ENCODE measurements around the gene GSAP. TPM values are rescaled to one million over a fixed set of nuclear protein-coding genes. Genes with fewer than 3 reads are reported as not detected.

GSAP gene
- total RNA-seq, 1 experiment from 2014 or later = 6.5 TPM

DNA sequence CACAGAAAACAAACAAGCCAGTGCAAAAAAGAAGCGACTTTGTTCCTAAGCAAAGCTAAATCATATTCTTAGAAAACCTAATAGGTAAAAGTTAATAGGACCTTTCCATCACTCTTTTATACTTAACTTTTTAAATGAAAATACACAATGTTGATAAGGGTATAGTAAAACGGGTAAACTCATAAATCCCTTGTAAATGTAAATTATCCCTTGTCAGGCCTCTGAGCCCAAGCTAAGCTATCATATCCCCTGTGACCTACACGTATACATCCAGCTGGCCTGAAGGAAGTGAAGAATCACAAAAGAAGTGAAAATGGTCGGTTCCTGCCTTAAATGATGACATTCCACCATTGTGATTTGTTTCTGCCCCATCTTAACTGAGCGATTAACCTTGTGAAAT, 76.4 kb downstream of the GSAP start:
- Histone ChIP-seq H3K27me3 (ENCODE audit: low read length) (no peaks in the 10 kb centered on the region), H2AFZ (ENCODE audit: low read length) (no peak overlapping the region), H3K4me3 (ENCODE audit: low read length) (no peak overlapping the region), H3K27ac (ENCODE audit: low read length) (no peak overlapping the region), H3K4me1 (ENCODE audit: insufficient read depth, low read length) (peaks cover 5% of the 10 kb centered on the region; the same call in 1 of the 2 replicates), H3F3A (ENCODE audit: low read length, unreplicated experiment) (no peaks in the 10 kb centered on the region), H3K9me3 (ENCODE audit: low read length) (no peaks in the 10 kb centered on the region), H3K9me2 (replicated peaks; ENCODE audit: low read length) (no peaks in the 10 kb centered on the region), H3K79me2 (ENCODE audit: low read length) (no peaks in the 10 kb centered on the region), H3K9ac (ENCODE audit: low read length) (no peak overlapping the region), H3K36me3 (ENCODE audit: low read depth, low read length) (no peaks in the 10 kb centered on the region), H3K4me2 (ENCODE audit: low read length) (no peak overlapping the region), H4K20me1 (ENCODE audit: low read length) (no peaks in the 10 kb centered on the region)
- TF ChIP-seq EZH2phosphoT487 (IDR thresholded peaks at IDR 0.05; ENCODE audit: borderline replicate concordance, low read length) (no peak), EZH2 (IDR thresholded peaks at IDR 0.05; ENCODE audit: low read length, unreplicated experiment) (no peak)
- TF ChIP-seq, protein P1, sequence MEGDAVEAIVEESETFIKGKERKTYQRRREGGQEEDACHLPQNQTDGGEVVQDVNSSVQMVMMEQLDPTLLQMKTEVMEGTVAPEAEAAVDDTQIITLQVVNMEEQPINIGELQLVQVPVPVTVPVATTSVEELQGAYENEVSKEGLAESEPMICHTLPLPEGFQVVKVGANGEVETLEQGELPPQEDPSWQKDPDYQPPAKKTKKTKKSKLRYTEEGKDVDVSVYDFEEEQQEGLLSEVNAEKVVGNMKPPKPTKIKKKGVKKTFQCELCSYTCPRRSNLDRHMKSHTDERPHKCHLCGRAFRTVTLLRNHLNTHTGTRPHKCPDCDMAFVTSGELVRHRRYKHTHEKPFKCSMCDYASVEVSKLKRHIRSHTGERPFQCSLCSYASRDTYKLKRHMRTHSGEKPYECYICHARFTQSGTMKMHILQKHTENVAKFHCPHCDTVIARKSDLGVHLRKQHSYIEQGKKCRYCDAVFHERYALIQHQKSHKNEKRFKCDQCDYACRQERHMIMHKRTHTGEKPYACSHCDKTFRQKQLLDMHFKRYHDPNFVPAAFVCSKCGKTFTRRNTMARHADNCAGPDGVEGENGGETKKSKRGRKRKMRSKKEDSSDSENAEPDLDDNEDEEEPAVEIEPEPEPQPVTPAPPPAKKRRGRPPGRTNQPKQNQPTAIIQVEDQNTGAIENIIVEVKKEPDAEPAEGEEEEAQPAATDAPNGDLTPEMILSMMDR (conservative IDR thresholded peaks at IDR 0.05; ENCODE audit: low read depth, low read length) = no peak
- intact Hi-C loops (cut with micrococcal nuclease) = no loop called here
- POLR2A ChIA-PET (ENCODE audit: unreplicated experiment) = no interaction called here
- BruUV-seq (replicated peaks) = no TSS peak
- DNase-seq (no peak), ATAC-seq (no peak)
- CTCF ChIA-PET = no interaction called here

- no peak for TF ChIP-seq EZH2phosphoT487 (IDR thresholded peaks at IDR 0.05; ENCODE audit: borderline replicate concordance, low read length)
- TF ChIP-seq, protein P1 (conservative IDR thresholded peaks at IDR 0.05; ENCODE audit: low read depth, low read length) = no peak
- no peak for TF ChIP-seq EZH2 (IDR thresholded peaks at IDR 0.05; ENCODE audit: low read length, unreplicated experiment)
- H3K9me2 ChIP-seq (replicated peaks; ENCODE audit: low read length) = no peaks in the 10 kb centered on the region
- no peak overlapping the region for H3K27ac ChIP-seq (ENCODE audit: low read length)
- DNase-seq (no peak), ATAC-seq (no peak)
- no peaks in the 10 kb centered on the region for H3K27me3 ChIP-seq (ENCODE audit: low read length)
- CTCF ChIA-PET = no interaction called here
- H4K20me1 ChIP-seq (ENCODE audit: low read length) = no peaks in the 10 kb centered on the region
- no peaks in the 10 kb centered on the region for H3K36me3 ChIP-seq (ENCODE audit: low read depth, low read length)
- H3K9ac ChIP-seq (ENCODE audit: low read length) = no peak overlapping the region
- intact Hi-C loops (cut with micrococcal nuclease) = no loop called here
- no peaks in the 10 kb centered on the region for H3F3A ChIP-seq (ENCODE audit: low read length, unreplicated experiment)
- no peak overlapping the region for H2AFZ ChIP-seq (ENCODE audit: low read length)
- no TSS peak for BruUV-seq (replicated peaks)
- H3K4me1 ChIP-seq (ENCODE audit: insufficient read depth, low read length) = peaks cover 5% of the 10 kb centered on the region; the same call in 1 of the 2 replicates
- no peak overlapping the region for H3K4me2 ChIP-seq (ENCODE audit: low read length)
- POLR2A ChIA-PET (ENCODE audit: unreplicated experiment) = no interaction called here
- H3K9me3 ChIP-seq (ENCODE audit: low read length) = no peaks in the 10 kb centered on the region
- H3K4me3 ChIP-seq (ENCODE audit: low read length) = no peak overlapping the region
- no peaks in the 10 kb centered on the region for H3K79me2 ChIP-seq (ENCODE audit: low read length)
Measured at GRCh38 chr7:77338883-77339629, 77.1 kb downstream of the GSAP start.

DNA sequence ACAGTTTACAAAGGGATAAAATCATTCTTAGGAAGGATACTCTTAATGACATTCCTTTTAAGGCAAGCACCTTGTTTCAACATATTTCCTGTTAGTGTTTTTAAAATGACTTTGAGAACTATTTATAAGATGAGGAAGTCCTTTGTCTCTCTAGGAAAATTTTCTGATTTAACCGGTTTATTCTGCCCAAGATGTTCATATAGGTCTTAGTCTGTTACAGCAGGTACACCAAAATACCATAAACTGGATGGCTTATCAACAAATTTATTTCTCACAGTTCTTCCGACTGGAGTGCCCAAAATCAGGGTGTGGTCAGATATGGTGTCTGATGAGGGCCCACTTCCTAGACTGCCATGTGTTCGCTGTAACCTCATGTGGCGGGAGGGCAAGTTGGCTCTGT, 77.9 kb downstream of the GSAP start:
- Histone ChIP-seq H3K9me3 (ENCODE audit: low read length) (no peaks in the 10 kb centered on the region), H3K4me3 (ENCODE audit: low read length) (no peak overlapping the region), H3K27ac (ENCODE audit: low read length) (no peak overlapping the region), H4K20me1 (ENCODE audit: low read length) (no peaks in the 10 kb centered on the region), H2AFZ (ENCODE audit: low read length) (no peak overlapping the region), H3F3A (ENCODE audit: low read length, unreplicated experiment) (no peaks in the 10 kb centered on the region), H3K27me3 (ENCODE audit: low read length) (no peaks in the 10 kb centered on the region), H3K9me2 (replicated peaks; ENCODE audit: low read length) (no peaks in the 10 kb centered on the region), H3K4me1 (ENCODE audit: insufficient read depth, low read length) (peaks cover 5% of the 10 kb centered on the region; the same call in 1 of the 2 replicates), H3K36me3 (ENCODE audit: low read depth, low read length) (no peaks in the 10 kb centered on the region), H3K4me2 (ENCODE audit: low read length) (no peak overlapping the region), H3K79me2 (ENCODE audit: low read length) (no peaks in the 10 kb centered on the region), H3K9ac (ENCODE audit: low read length) (no peak overlapping the region)
- DNase-seq = no peak
- CTCF ChIA-PET = no interaction called here
- no TSS peak for BruUV-seq (replicated peaks)
- TF ChIP-seq, protein P1 (conservative IDR thresholded peaks at IDR 0.05; ENCODE audit: low read depth, low read length) = no peak
- TF ChIP-seq EZH2 (IDR thresholded peaks at IDR 0.05; ENCODE audit: low read length, unreplicated experiment) (no peak), EZH2phosphoT487 (IDR thresholded peaks at IDR 0.05; ENCODE audit: borderline replicate concordance, low read length) (no peak)
- intact Hi-C loops (cut with micrococcal nuclease) = no loop called here
- POLR2A ChIA-PET (ENCODE audit: unreplicated experiment) = no interaction called here
- ATAC-seq = no peak
